DOHH2 (cell line): ENCODE data around the gene BBS12.

Experiments
- H3F3A ChIP-seq: fragments of 200-600 bp; sonication (generic), shearing (Covaris generic); 2 replicates; pipeline ENCODE4 v1.6.0; 2016; ENCODE audit warnings: antibody characterized with exemption, mild to moderate bottlenecking; ENCODE audit not compliant: control insufficient read depth, insufficient read depth
- H3K27ac ChIP-seq: fragments of 200-600 bp; sonication (generic); 2 replicates; pipeline ENCODE4 v1.5.1; 2014; ENCODE audit warnings: low read depth, mild to moderate bottlenecking, low read length, moderate library complexity
- H3K27me3 ChIP-seq: fragments of 200-600 bp; sonication (generic); 2 replicates; pipeline ENCODE4 v1.6.1; 2014; ENCODE audit warnings: mild to moderate bottlenecking, low read length, mixed read lengths; ENCODE audit not compliant: control insufficient read depth
- H3K36me3 ChIP-seq: fragments of 200-600 bp; sonication (generic); 2 replicates; pipeline ENCODE4 v1.6.1; 2014; ENCODE audit warnings: mild to moderate bottlenecking, low read length, moderate library complexity, mixed read lengths; ENCODE audit not compliant: control insufficient read depth
- H3K4me1 ChIP-seq: fragments of 200-600 bp; sonication (generic); 2 replicates; pipeline ENCODE4 v1.6.1; 2014; ENCODE audit warnings: mild to moderate bottlenecking, low read length, mixed read lengths; ENCODE audit not compliant: control insufficient read depth
- H3K4me2 ChIP-seq: fragments of 200-600 bp; sonication (generic); 2 replicates; pipeline ENCODE4 v1.6.0; 2014; ENCODE audit warnings: mild to moderate bottlenecking, low read length, moderate library complexity
- H3K4me3 ChIP-seq: fragments of 200-600 bp; sonication (generic); 2 replicates; pipeline ENCODE4 v1.5.1; 2014; ENCODE audit warnings: mild to moderate bottlenecking, low read length, mixed read lengths
- H3K79me2 ChIP-seq: fragments of 200-600 bp; sonication (generic); 2 replicates; pipeline ENCODE4 v1.6.1; 2014; ENCODE audit warnings: mild to moderate bottlenecking, low read length, mixed read lengths; ENCODE audit not compliant: control insufficient read depth
- H3K9me2 ChIP-seq: fragments of 200-600 bp; sonication (generic); replicated peaks from 2 replicates; pipeline ENCODE4 v1.6.1; 2014; ENCODE audit warnings: mild to moderate bottlenecking, low read length, mixed read lengths; ENCODE audit not compliant: control insufficient read depth
- H3K9me3 ChIP-seq: fragments of 200-600 bp; sonication (generic); 2 replicates; pipeline ENCODE4 v1.6.1; 2014; ENCODE audit warnings: antibody characterized with exemption, low read length, mixed read lengths; ENCODE audit not compliant: control insufficient read depth, insufficient read depth
- H4K20me1 ChIP-seq: fragments of 200-600 bp; sonication (generic); 2 replicates; pipeline ENCODE4 v1.6.0; 2014; ENCODE audit warnings: low read depth, mild to moderate bottlenecking, antibody characterized with exemption, low read length, moderate library complexity; ENCODE audit not compliant: control insufficient read depth, insufficient read depth
- EZH2phosphoT487 ChIP-seq: fragments of 200-600 bp; sonication (generic); IDR thresholded peaks from 2 replicates; pipeline ENCODE4 v1.6.1; 2017; ENCODE audit warnings: borderline replicate concordance, mild to moderate bottlenecking, antibody characterized with exemption, low read length, moderate library complexity, mixed read lengths
- TF ChIP-seq, protein P1 (sequence below): fragments of 200-600 bp; sonication (generic); IDR thresholded peaks from one replicate; pipeline ENCODE4 v1.5.1; 2014; ENCODE audit warnings: antibody characterized with exemption, mild to moderate bottlenecking, low read depth, low read length; ENCODE audit not compliant: poor library complexity, severe bottlenecking

The BBS12 gene

DNA sequence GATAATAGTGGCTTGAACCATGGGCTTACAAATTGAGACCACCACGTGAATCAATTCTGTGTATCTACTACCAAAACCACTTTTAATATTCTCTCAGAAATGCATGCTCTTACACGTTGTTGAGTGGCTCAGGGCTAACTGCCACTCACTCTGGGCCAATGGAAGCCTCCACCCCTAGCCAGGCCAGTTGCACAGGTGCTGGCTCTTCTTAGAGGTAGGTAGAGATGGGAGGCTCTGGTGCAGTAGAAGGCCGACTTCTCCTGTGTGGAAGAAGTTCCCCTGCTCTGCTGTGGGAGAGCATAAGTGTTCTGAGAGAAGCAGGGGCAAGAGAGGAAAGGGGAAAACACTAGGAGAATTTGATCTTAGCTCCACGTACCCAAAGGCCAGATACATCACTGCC, 25.0 kb upstream of the BBS12 start:
- no peaks in the 10 kb centered on the region for H3K9me3 ChIP-seq

DNA sequence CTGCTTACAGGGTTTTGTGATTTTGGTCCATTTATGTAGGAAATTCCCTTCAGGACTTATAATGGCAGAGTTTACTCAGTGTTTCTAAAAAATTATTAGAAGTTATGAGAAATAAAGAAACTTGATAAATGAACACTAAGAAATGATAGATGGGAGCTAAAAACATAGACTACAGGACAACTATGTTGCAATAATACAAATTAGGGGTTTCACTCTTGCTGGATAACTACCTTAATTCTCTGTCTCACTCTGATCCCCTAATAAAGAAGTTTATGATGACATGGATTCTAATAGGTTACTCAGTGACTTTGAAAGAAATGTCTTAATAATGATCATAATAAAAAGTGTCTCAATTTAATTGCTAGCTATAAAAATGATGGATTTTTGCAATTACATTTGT, 23.3 kb upstream of the BBS12 start:
- Histone ChIP-seq H4K20me1 (no peaks in the 10 kb centered on the region), H3K27me3 (peaks cover 23% of the 10 kb centered on the region), H3K4me2 (no peak overlapping the region), H3K4me3 (no peak overlapping the region), H3K9me2 (no peaks in the 10 kb centered on the region), H3K9me3 (no peaks in the 10 kb centered on the region), H3F3A (no peaks in the 10 kb centered on the region), H3K36me3 (no peaks in the 10 kb centered on the region), H3K4me1 (no peaks in the 10 kb centered on the region), H3K79me2 (no peaks in the 10 kb centered on the region), H3K27ac (no peak overlapping the region)
- TF ChIP-seq EZH2phosphoT487 = no peak
- TF ChIP-seq, protein P1, sequence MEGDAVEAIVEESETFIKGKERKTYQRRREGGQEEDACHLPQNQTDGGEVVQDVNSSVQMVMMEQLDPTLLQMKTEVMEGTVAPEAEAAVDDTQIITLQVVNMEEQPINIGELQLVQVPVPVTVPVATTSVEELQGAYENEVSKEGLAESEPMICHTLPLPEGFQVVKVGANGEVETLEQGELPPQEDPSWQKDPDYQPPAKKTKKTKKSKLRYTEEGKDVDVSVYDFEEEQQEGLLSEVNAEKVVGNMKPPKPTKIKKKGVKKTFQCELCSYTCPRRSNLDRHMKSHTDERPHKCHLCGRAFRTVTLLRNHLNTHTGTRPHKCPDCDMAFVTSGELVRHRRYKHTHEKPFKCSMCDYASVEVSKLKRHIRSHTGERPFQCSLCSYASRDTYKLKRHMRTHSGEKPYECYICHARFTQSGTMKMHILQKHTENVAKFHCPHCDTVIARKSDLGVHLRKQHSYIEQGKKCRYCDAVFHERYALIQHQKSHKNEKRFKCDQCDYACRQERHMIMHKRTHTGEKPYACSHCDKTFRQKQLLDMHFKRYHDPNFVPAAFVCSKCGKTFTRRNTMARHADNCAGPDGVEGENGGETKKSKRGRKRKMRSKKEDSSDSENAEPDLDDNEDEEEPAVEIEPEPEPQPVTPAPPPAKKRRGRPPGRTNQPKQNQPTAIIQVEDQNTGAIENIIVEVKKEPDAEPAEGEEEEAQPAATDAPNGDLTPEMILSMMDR = no peak

More for the DNA sequence above, 25.0 kb upstream of the BBS12 start:
- Histone ChIP-seq H4K20me1 (no peaks in the 10 kb centered on the region), H3K79me2 (no peaks in the 10 kb centered on the region), H3K4me3 (no peak overlapping the region), H3F3A (no peaks in the 10 kb centered on the region), H3K27me3 (peaks cover 23% of the 10 kb centered on the region), H3K36me3 (no peaks in the 10 kb centered on the region), H3K9me2 (no peaks in the 10 kb centered on the region), H3K4me1 (no peaks in the 10 kb centered on the region), H3K27ac (no peak overlapping the region), H3K4me2 (no peak overlapping the region)
- TF ChIP-seq, protein P1 = no peak
- TF ChIP-seq EZH2phosphoT487 = no peak

- Histone ChIP-seq H3K4me2 (no peak overlapping the region), H3K9me3 (no peaks in the 10 kb centered on the region), H3F3A (no peaks in the 10 kb centered on the region), H3K27ac (no peak overlapping the region), H3K9me2 (no peaks in the 10 kb centered on the region), H3K27me3 (peaks cover 23% of the 10 kb centered on the region), H3K79me2 (no peaks in the 10 kb centered on the region), H4K20me1 (no peaks in the 10 kb centered on the region), H3K36me3 (no peaks in the 10 kb centered on the region), H3K4me1 (no peaks in the 10 kb centered on the region), H3K4me3 (no peak overlapping the region)
- TF ChIP-seq EZH2phosphoT487 = no peak
- TF ChIP-seq, protein P1 = no peak
These were observed 21.8 kb upstream of the BBS12 start for GRCh38 chr4:122710434-122711308.
